GM23338 (cell line): Measurements from ENCODE around the gene PTPRN2. TPM values are rescaled to one million over a fixed set of nuclear protein-coding genes. Genes with fewer than 3 reads are reported as not detected.

ENCODE experiments used
- ATAC-seq: fragments of 200-7000 bp; cut with Tn5 transposase; 3 replicates; pipeline ENCODE4 v1.9.1; 2020
- DNase-seq: peaks from one replicate; pipeline ENCODE4 v3.0.0-alpha.2; 2015; ENCODE audit warnings: low spot score
- H2AFZ ChIP-seq: fragments of 200-600 bp; sonication (generic); 2 replicates; pipeline ENCODE4 v1.8.0; 2016; ENCODE audit warnings: antibody characterized with exemption, mild to moderate bottlenecking, moderate library complexity
- H3F3A ChIP-seq: fragments of 200-600 bp; sonication (generic); replicated peaks from 2 replicates; pipeline ENCODE4 v1.8.0; 2017; ENCODE audit warnings: antibody characterized with exemption, mixed run types, low read depth
- H3K27ac ChIP-seq: fragments of 200-600 bp; sonication (generic); 2 replicates; pipeline ENCODE4 v1.6.1; 2016; ENCODE audit warnings: low read depth
- H3K27me3 ChIP-seq: fragments of 200-600 bp; sonication (generic); 2 replicates; pipeline ENCODE4 v1.8.0; 2016; ENCODE audit warnings: mild to moderate bottlenecking, mixed run types, moderate library complexity; ENCODE audit not compliant: insufficient read depth
- H3K36me3 ChIP-seq: fragments of 200-600 bp; sonication (generic); 2 replicates; pipeline ENCODE4 v1.8.0; 2016; ENCODE audit warnings: mild to moderate bottlenecking; ENCODE audit not compliant: insufficient read depth
- H3K4me1 ChIP-seq: fragments of 200-600 bp; sonication (generic); 2 replicates; pipeline ENCODE4 v1.8.0; 2016; ENCODE audit warnings: mild to moderate bottlenecking, moderate library complexity; ENCODE audit not compliant: insufficient read depth
- H3K4me2 ChIP-seq: fragments of 200-600 bp; sonication (generic); 2 replicates; pipeline ENCODE4 v1.7.1; 2017; ENCODE audit warnings: mixed run types
- H3K4me3 ChIP-seq: fragments of 200-600 bp; sonication (generic); 2 replicates; pipeline ENCODE4 v1.6.1; 2016; ENCODE audit warnings: mixed run types
- H3K79me2 ChIP-seq: fragments of 200-600 bp; sonication (generic); replicated peaks from 2 replicates; pipeline ENCODE4 v1.8.0; 2017; ENCODE audit warnings: mild to moderate bottlenecking; ENCODE audit not compliant: insufficient read depth
- H3K9me2 ChIP-seq: fragments of 200-600 bp; sonication (generic); 2 replicates; pipeline ENCODE4 v1.8.0; 2017; ENCODE audit not compliant: insufficient read depth
- H4K20me1 ChIP-seq: fragments of 200-600 bp; sonication (generic); replicated peaks from 2 replicates; pipeline ENCODE4 v1.8.0; 2017; ENCODE audit warnings: mild to moderate bottlenecking; ENCODE audit not compliant: insufficient read depth
- H3K27ac Mint-ChIP-seq: 2 replicates; pipeline ENCODE4 v1.8.0; 2020; ENCODE audit warnings: inconsistent platforms, mild to moderate bottlenecking, moderate library complexity, mixed read lengths
- H3K27me3 Mint-ChIP-seq: 3 replicates; pipeline ENCODE4 v1.8.0; 2022; ENCODE audit warnings: low read depth, mild to moderate bottlenecking, moderate library complexity, mixed read lengths, inconsistent platforms; ENCODE audit not compliant: insufficient read depth, poor library complexity
- H3K36me3 Mint-ChIP-seq: 3 replicates; pipeline ENCODE4 v1.8.0; 2021; ENCODE audit warnings: low read depth, mild to moderate bottlenecking, inconsistent platforms, moderate library complexity, mixed read lengths
- H3K4me1 Mint-ChIP-seq: 3 replicates; pipeline ENCODE4 v1.8.0; 2020; ENCODE audit warnings: mild to moderate bottlenecking, inconsistent platforms, mixed read lengths
- H3K4me3 Mint-ChIP-seq: 3 replicates; pipeline ENCODE4 v1.8.0; 2021; ENCODE audit warnings: moderate library complexity, mild to moderate bottlenecking, inconsistent platforms, mixed read lengths
- H3K9me3 Mint-ChIP-seq: 3 replicates; pipeline ENCODE4 v1.8.0; 2020; ENCODE audit warnings: moderate library complexity, mild to moderate bottlenecking, inconsistent platforms, mixed read lengths
- CREB1 ChIP-seq: fragments of 250-450 bp; sonication (Bioruptor Pico); IDR thresholded peaks from 2 replicates; pipeline ENCODE4 v1.5.0; 2020; ENCODE audit warnings: low read depth, mild to moderate bottlenecking, moderate library complexity
- ETS1 ChIP-seq: IDR thresholded peaks from 2 replicates; pipeline ENCODE4 v1.6.1; 2016; ENCODE audit warnings: antibody characterized with exemption
- EZH2 ChIP-seq: fragments of 200-600 bp; sonication (generic); IDR thresholded peaks from one replicate; pipeline ENCODE4 v1.8.0; 2017; ENCODE audit warnings: antibody characterized with exemption, mild to moderate bottlenecking, low read depth; ENCODE audit not compliant: unreplicated experiment
- EZH2phosphoT487 ChIP-seq: fragments of 200-600 bp; sonication (generic); IDR thresholded peaks from one replicate; pipeline ENCODE4 v1.8.1; 2018; ENCODE audit warnings: antibody characterized with exemption; ENCODE audit not compliant: unreplicated experiment
- JUNB ChIP-seq: IDR thresholded peaks from one replicate; pipeline ENCODE4 v1.6.1; 2016; ENCODE audit warnings: antibody characterized with exemption; ENCODE audit not compliant: unreplicated experiment
- NANOG ChIP-seq: IDR thresholded peaks from 2 replicates; pipeline ENCODE4 v1.6.1; 2016; ENCODE audit warnings: antibody characterized with exemption, borderline replicate concordance
- POLR2AphosphoS5 ChIP-seq: IDR thresholded peaks from 2 replicates; pipeline ENCODE4 v1.6.1; 2016; ENCODE audit warnings: antibody characterized with exemption, low read depth
- REST ChIP-seq: IDR thresholded peaks from one replicate; pipeline ENCODE4 v1.6.1; 2018; ENCODE audit warnings: antibody characterized with exemption; ENCODE audit not compliant: unreplicated experiment
- STAT1 ChIP-seq: IDR thresholded peaks from one replicate; pipeline ENCODE4 v1.6.1; 2016; ENCODE audit warnings: antibody characterized with exemption; ENCODE audit not compliant: unreplicated experiment
- ZNF114 ChIP-seq: fragments of 250-450 bp; sonication (Bioruptor Pico); IDR thresholded peaks from 2 replicates; pipeline ENCODE4 v1.5.0; 2020; ENCODE audit warnings: mild to moderate bottlenecking, moderate library complexity
- ZNF331 ChIP-seq: fragments of 250-450 bp; sonication (Bioruptor Pico); IDR thresholded peaks from 2 replicates; pipeline ENCODE4 v1.5.0; 2020; ENCODE audit warnings: low read depth, mild to moderate bottlenecking, moderate library complexity
- polyA plus RNA-seq: library from polyadenylated mRNA; unstranded; fragments of >200 nt; fragmentation: Nextera tagmentation; extraction: Ambion mirVana; gene quantifications from 2 replicates; pipeline ENCODE4 v1.2.1, GENCODE V29; 2016
- total RNA-seq: library from RNA; depleted of rRNA; stranded (reverse); fragments of >200 nt; shearing (Covaris generic); gene quantifications from 2 replicates; pipeline ENCODE4 v1.2.3, GENCODE V29; 2014
- TF ChIP-seq, protein P1 (sequence below), 2 experiments: fragments of 200-600 bp in 1 of 2; sonication (generic) in 1 of 2; conservative IDR thresholded peaks; 2 replicates each; pipeline versions ENCODE4 v1.5.1 to v1.6.1; 2016 to 2017; ENCODE audit warnings: antibody characterized with exemption in 2 of 2, low read depth in 2 of 2, mild to moderate bottlenecking in 2 of 2, moderate library complexity in 1 of 2
- TF ChIP-seq, protein P2 (sequence below): fragments of 250-450 bp; sonication (Bioruptor Pico); IDR thresholded peaks from 2 replicates; pipeline ENCODE4 v1.5.0; 2020; ENCODE audit warnings: mild to moderate bottlenecking, moderate library complexity

Gene PTPRN2
- total and polyA plus RNA-seq, 2 experiments from 2014 or later = 0.87 to 4.0 TPM

DNA sequence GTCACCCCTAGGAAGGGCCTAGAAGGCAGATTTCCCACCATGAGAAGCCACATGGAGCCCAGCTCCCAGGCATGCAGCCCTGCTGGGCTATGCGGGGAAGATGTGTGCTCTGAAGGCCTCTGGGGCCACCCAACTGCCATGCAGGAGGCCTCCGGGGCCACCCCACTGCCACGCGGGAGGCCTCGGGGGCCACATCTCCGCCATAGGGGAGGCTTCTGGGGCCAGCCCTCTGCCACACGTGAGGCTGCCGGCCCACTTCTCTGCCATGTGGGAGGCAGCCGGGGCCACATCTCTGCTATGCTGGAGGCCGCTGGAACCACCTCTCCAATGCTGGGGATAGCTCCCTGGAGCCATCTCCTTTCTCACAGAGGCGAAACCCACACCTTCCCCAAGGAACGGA lies 799.0 kb downstream of the PTPRN2 start:
- H3K27ac Mint-ChIP-seq = no peak overlapping the region
- no peak overlapping the region for H3K4me3 ChIP-seq

More for the DNA sequence above, 799.0 kb downstream of the PTPRN2 start:
- peaks cover 29% of the 10 kb centered on the region for H3K36me3 Mint-ChIP-seq
- no peak for DNase-seq
- no peak overlapping the region for H3K4me3 Mint-ChIP-seq
- H3K27me3 Mint-ChIP-seq = peaks cover 3% of the 10 kb centered on the region
- Histone ChIP-seq H3K36me3 (no peaks in the 10 kb centered on the region; the same call in 1 of the 2 replicates), H2AFZ (no peak overlapping the region), H3K4me2 (no peak overlapping the region), H3K9me2 (no peaks in the 10 kb centered on the region), H3K4me1 (no peaks in the 10 kb centered on the region), H3K27ac (no peak overlapping the region), H4K20me1 (no peaks in the 10 kb centered on the region), H3F3A (no peaks in the 10 kb centered on the region), H3K79me2 (no peaks in the 10 kb centered on the region), H3K27me3 (no peaks in the 10 kb centered on the region)
- H3K9me3 Mint-ChIP-seq = peaks cover 92% of the 10 kb centered on the region
- no peak for ATAC-seq
- TF ChIP-seq, protein P1, sequence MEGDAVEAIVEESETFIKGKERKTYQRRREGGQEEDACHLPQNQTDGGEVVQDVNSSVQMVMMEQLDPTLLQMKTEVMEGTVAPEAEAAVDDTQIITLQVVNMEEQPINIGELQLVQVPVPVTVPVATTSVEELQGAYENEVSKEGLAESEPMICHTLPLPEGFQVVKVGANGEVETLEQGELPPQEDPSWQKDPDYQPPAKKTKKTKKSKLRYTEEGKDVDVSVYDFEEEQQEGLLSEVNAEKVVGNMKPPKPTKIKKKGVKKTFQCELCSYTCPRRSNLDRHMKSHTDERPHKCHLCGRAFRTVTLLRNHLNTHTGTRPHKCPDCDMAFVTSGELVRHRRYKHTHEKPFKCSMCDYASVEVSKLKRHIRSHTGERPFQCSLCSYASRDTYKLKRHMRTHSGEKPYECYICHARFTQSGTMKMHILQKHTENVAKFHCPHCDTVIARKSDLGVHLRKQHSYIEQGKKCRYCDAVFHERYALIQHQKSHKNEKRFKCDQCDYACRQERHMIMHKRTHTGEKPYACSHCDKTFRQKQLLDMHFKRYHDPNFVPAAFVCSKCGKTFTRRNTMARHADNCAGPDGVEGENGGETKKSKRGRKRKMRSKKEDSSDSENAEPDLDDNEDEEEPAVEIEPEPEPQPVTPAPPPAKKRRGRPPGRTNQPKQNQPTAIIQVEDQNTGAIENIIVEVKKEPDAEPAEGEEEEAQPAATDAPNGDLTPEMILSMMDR (conservative IDR thresholded peaks at IDR 0.05; ENCODE audit: low read depth in 2 of 2) = no peak
- TF ChIP-seq ZNF331 (CRISPR knock-in tag) (no peak), EZH2phosphoT487 (no peak), CREB1 (CRISPR knock-in tag) (no peak), STAT1 (no peak), EZH2 (no peak), REST (no peak), NANOG (no peak), POLR2AphosphoS5 (no peak), ETS1 (no peak), ZNF114 (CRISPR knock-in tag) (no peak), JUNB (no peak)
- TF ChIP-seq, protein P2, sequence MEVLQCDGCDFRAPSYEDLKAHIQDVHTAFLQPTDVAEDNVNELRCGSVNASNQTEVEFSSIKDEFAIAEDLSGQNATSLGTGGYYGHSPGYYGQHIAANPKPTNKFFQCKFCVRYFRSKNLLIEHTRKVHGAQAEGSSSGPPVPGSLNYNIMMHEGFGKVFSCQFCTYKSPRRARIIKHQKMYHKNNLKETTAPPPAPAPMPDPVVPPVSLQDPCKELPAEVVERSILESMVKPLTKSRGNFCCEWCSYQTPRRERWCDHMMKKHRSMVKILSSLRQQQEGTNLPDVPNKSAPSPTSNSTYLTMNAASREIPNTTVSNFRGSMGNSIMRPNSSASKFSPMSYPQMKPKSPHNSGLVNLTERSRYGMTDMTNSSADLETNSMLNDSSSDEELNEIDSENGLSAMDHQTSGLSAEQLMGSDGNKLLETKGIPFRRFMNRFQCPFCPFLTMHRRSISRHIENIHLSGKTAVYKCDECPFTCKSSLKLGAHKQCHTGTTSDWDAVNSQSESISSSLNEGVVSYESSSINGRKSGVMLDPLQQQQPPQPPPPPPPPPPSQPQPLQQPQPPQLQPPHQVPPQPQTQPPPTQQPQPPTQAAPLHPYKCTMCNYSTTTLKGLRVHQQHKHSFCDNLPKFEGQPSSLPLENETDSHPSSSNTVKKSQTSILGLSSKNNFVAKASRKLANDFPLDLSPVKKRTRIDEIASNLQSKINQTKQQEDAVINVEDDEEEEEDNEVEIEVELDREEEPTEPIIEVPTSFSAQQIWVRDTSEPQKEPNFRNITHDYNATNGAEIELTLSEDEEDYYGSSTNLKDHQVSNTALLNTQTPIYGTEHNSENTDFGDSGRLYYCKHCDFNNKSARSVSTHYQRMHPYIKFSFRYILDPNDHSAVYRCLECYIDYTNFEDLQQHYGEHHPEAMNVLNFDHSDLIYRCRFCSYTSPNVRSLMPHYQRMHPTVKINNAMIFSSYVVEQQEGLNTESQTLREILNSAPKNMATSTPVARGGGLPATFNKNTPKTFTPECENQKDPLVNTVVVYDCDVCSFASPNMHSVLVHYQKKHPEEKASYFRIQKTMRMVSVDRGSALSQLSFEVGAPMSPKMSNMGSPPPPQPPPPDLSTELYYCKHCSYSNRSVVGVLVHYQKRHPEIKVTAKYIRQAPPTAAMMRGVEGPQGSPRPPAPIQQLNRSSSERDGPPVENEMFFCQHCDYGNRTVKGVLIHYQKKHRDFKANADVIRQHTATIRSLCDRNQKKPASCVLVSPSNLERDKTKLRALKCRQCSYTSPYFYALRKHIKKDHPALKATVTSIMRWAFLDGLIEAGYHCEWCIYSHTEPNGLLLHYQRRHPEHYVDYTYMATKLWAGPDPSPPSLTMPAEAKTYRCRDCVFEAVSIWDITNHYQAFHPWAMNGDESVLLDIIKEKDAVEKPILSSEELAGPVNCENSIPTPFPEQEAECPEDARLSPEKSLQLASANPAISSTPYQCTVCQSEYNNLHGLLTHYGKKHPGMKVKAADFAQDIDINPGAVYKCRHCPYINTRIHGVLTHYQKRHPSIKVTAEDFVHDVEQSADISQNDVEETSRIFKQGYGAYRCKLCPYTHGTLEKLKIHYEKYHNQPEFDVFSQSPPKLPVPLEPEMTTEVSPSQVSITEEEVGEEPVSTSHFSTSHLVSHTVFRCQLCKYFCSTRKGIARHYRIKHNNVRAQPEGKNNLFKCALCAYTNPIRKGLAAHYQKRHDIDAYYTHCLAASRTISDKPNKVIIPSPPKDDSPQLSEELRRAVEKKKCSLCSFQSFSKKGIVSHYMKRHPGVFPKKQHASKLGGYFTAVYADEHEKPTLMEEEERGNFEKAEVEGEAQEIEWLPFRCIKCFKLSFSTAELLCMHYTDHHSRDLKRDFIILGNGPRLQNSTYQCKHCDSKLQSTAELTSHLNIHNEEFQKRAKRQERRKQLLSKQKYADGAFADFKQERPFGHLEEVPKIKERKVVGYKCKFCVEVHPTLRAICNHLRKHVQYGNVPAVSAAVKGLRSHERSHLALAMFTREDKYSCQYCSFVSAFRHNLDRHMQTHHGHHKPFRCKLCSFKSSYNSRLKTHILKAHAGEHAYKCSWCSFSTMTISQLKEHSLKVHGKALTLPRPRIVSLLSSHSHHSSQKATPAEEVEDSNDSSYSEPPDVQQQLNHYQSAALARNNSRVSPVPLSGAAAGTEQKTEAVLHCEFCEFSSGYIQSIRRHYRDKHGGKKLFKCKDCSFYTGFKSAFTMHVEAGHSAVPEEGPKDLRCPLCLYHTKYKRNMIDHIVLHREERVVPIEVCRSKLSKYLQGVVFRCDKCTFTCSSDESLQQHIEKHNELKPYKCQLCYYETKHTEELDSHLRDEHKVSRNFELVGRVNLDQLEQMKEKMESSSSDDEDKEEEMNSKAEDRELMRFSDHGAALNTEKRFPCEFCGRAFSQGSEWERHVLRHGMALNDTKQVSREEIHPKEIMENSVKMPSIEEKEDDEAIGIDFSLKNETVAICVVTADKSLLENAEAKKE (CRISPR knock-in tag) = no peak
- no peaks in the 10 kb centered on the region for H3K4me1 Mint-ChIP-seq
